ENCODE measurements around the gene TRHDE.

Gene TRHDE

GRCh38 chr12:72272091-72272661 lies at the start of gene TRHDE:
TSS of gene TRHDE (plus strand) at chr12:72272370. CDS start at chr12:72272644, 274 bp downstream.
- DNase-seq (ENCODE audit: low read depth in 2 of 3, low spot score in 2 of 3), result no peak

GRCh38 chr12:72226510-72226909 lies 45.7 kb upstream of the TRHDE start:
- DNase-seq (ENCODE audit: low read depth in 2 of 3, low spot score in 2 of 3), result no peak

GRCh38 chr12:72228424-72228823 lies 43.7 kb upstream of the TRHDE start:
- no peak for DNase-seq (ENCODE audit: low read depth in 2 of 3, low spot score in 2 of 3)

GRCh38 chr12:72230589-72230988 lies 41.6 kb upstream of the TRHDE start:
- DNase-seq (ENCODE audit: low read depth in 2 of 3, low spot score in 2 of 3), result no peak

- no peak for DNase-seq (ENCODE audit: low read depth in 2 of 3, low spot score in 2 of 3)
These were observed 37.3 kb upstream of the TRHDE start for GRCh38 chr12:72234886-72235285.

- DNase-seq (ENCODE audit: low read depth in 2 of 3, low spot score in 2 of 3), result no peak
These were observed 36.0 kb upstream of the TRHDE start for GRCh38 chr12:72236071-72236705.

- DNase-seq (ENCODE audit: low read depth in 2 of 3, low spot score in 2 of 3), result no peak
These were observed 30.6 kb upstream of the TRHDE start for GRCh38 chr12:72241552-72241951.

GRCh38 chr12:72242946-72243345 lies 29.2 kb upstream of the TRHDE start:
- DNase-seq (ENCODE audit: low read depth in 2 of 3, low spot score in 2 of 3), result no peak

GRCh38 chr12:72246370-72246769 lies 25.8 kb upstream of the TRHDE start:
- no peak for DNase-seq (ENCODE audit: low read depth in 2 of 3, low spot score in 2 of 3)

GRCh38 chr12:72250346-72250745 lies 21.8 kb upstream of the TRHDE start:
- no peak for DNase-seq (ENCODE audit: low read depth in 2 of 3, low spot score in 2 of 3)

- DNase-seq (ENCODE audit: low read depth in 2 of 3, low spot score in 2 of 3), result no peak
These were observed 15.4 kb upstream of the TRHDE start for GRCh38 chr12:72256725-72257124.

- no peak for DNase-seq (ENCODE audit: low read depth in 2 of 3, low spot score in 2 of 3)
These were observed 10.3 kb upstream of the TRHDE start for GRCh38 chr12:72261885-72262284.

- DNase-seq (ENCODE audit: low read depth in 2 of 3, low spot score in 2 of 3), result no peak
These were observed 7.5 kb upstream of the TRHDE start for GRCh38 chr12:72264548-72265175.

- DNase-seq (ENCODE audit: low read depth in 2 of 3, low spot score in 2 of 3), result no peak
These were observed 4.2 kb upstream of the TRHDE start for GRCh38 chr12:72267974-72268373.

- DNase-seq (ENCODE audit: low read depth in 2 of 3, low spot score in 2 of 3), result no peak
These were observed 3.8 kb upstream of the TRHDE start for GRCh38 chr12:72268386-72268785.

- DNase-seq (ENCODE audit: low read depth in 2 of 3, low spot score in 2 of 3), result no peak
These were observed 2.7 kb upstream of the TRHDE start for GRCh38 chr12:72269491-72269890.

- DNase-seq (ENCODE audit: low read depth in 2 of 3, low spot score in 2 of 3), result no peak
These were observed 1.9 kb upstream of the TRHDE start for GRCh38 chr12:72270246-72270645.

- DNase-seq (ENCODE audit: low read depth in 2 of 3, low spot score in 2 of 3), result no peak
These were observed 1.2 kb upstream of the TRHDE start for GRCh38 chr12:72270961-72271360.

- no peak for DNase-seq (ENCODE audit: low read depth in 2 of 3, low spot score in 2 of 3)
These were observed 599 bp upstream of the TRHDE start for GRCh38 chr12:72271451-72272090.

- no peak for DNase-seq (ENCODE audit: low read depth in 2 of 3, low spot score in 2 of 3)
These were observed 745 bp downstream of the TRHDE start for GRCh38 chr12:72272731-72273498.

GRCh38 chr12:72273499-72273837 lies 1.3 kb downstream of the TRHDE start:
- no peak for DNase-seq (ENCODE audit: low read depth in 2 of 3, low spot score in 2 of 3)
